HUES64 (cell line): ENCODE results near the gene NTSR1.

Experiments used
- H3K27ac ChIP-seq: 2 replicates; pipeline ENCODE4 v1.7.0; 2013; ENCODE audit warnings: low read depth, low read length, inconsistent platforms
- H3K27me3 ChIP-seq: 2 replicates; pipeline ENCODE4 v1.6.1; 2013; ENCODE audit warnings: mild to moderate bottlenecking, low read length; ENCODE audit not compliant: insufficient read depth
- H3K36me3 ChIP-seq: 2 replicates; pipeline ENCODE4 v1.6.1; 2013; ENCODE audit warnings: mild to moderate bottlenecking, low read length; ENCODE audit not compliant: insufficient read depth
- H3K4me1 ChIP-seq: 2 replicates; pipeline ENCODE4 v1.6.1; 2013; ENCODE audit warnings: mild to moderate bottlenecking, low read length, moderate library complexity; ENCODE audit not compliant: insufficient read depth
- H3K4me3 ChIP-seq: 2 replicates; pipeline ENCODE4 v1.5.1; 2013; ENCODE audit warnings: mild to moderate bottlenecking, low read length, moderate library complexity
- H3K9ac ChIP-seq: 2 replicates; pipeline ENCODE4 v1.6.1; 2013; ENCODE audit warnings: mild to moderate bottlenecking, low read depth, low read length
- H3K9me3 ChIP-seq: 2 replicates; pipeline ENCODE4 v1.6.1; 2013; ENCODE audit warnings: low read depth, low read length; ENCODE audit not compliant: insufficient read depth
- WGBS: fragments of 150-250, 120-280 bp; methylation state at CpG from one replicate; pipeline ENCODE4 v1.1.7; 2013; ENCODE audit warnings: missing lambda C conversion rate; 5-methylcytosine and 5-hydroxymethylcytosine counted together

Gene NTSR1

DNA sequence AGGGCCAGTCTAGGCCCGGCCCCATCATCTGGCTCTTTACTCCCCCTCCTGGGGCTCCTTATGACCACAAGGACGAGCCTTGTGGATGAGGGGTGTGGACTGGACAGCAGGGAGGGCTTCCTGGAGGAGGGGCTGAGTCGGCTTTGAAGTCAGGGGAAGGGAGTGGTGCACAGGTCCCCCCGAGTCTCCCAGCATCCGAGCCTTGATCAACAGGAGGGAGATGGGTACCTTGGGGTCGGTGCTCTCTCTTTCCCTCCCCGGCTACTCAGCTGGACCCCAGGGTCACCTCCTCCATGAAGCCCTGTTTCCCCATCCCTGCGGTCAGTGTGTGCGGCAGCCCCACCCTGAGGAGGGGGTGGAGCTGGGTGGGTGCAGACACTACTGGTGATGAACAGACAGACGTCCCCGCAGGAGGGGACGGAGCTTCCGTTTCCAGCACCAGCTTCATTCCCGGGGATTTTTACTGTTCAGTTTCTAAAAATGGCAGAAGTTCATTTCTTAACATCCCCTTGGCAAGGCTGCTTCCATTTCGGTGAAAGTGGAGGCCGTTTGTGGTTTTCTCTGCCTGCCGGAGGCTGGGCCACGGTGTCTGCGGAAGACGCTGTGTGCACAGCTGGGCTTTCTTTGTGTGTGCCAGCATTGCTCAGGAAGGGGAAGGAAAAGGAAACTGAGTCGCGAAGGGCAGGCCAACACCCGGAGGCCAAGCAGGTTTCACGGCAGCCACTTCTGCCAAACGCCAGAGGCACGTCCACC, 19.6 kb downstream of the NTSR1 start:
- no peaks in the 10 kb centered on the region for H3K36me3 ChIP-seq
- H3K9me3 ChIP-seq, result no peaks in the 10 kb centered on the region
- no peak overlapping the region for H3K27ac ChIP-seq
- no peak overlapping the region for H3K9ac ChIP-seq
- H3K27me3 ChIP-seq, result no peaks in the 10 kb centered on the region
- H3K4me3 ChIP-seq, result no peak overlapping the region
- no peaks in the 10 kb centered on the region for H3K4me1 ChIP-seq
- 87% methylated on average over 26 of the region's 26 CpGs for WGBS

DNA sequence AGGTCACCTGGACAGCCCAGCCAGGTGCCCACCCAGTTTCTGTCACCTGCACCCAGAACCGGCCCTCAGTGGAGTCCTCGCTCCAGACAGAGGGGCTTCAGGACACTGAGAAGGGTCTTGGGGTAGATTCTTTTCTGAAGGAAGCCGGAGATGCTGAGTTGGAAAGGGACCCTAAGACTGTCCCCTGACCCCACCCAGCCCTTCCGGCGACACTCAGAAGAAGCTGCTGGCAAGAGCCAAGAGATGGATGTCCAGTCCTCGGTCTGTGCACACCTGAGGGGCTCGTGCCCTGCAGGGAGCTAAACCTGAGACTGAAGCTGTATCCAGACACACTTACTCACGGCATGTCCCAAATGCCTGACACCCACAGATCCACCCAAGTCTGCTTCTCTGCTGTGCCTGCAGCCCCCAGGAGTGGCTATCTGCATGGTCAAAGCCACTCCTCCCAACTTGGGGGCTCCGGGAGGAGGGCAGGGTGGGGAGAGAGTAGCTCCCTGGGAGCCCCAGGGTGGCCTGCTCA, 20.2 kb downstream of the NTSR1 start:
- no peaks in the 10 kb centered on the region for H3K9me3 ChIP-seq
- 89% methylated on average over 9 of the region's 9 CpGs for WGBS

DNA sequence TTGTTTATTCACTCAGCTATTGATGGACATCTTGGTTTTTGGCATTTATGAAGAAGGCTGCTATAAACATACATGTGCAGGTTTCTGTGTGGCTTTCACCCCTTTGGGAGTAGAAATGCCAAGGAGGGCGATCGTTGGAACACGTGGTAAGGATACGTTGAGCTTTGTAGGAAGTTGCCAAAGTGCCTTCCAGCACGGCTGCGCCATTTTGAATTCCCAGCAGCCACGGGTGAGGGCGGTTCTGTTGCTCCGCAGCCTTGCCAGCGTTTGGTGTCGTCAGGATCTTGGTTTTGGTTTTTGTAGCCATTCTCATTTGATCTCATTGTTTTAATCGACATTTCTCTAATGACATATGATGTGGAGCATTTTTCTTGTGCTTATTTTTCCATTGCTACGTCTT, 21.8 kb downstream of the NTSR1 start:
- Histone ChIP-seq H3K9me3 (no peaks in the 10 kb centered on the region), H3K4me3 (no peak overlapping the region), H3K4me1 (no peaks in the 10 kb centered on the region), H3K27ac (no peak overlapping the region), H3K36me3 (no peaks in the 10 kb centered on the region), H3K9ac (no peak overlapping the region), H3K27me3 (no peaks in the 10 kb centered on the region)
- WGBS, result 95% methylated on average over 13 of the region's 13 CpGs

More for the DNA sequence above, 20.2 kb downstream of the NTSR1 start:
- no peak overlapping the region for H3K4me3 ChIP-seq
- H3K9ac ChIP-seq, result no peak overlapping the region
- H3K27ac ChIP-seq, result no peak overlapping the region
- no peaks in the 10 kb centered on the region for H3K27me3 ChIP-seq
- H3K4me1 ChIP-seq, result no peaks in the 10 kb centered on the region
- H3K36me3 ChIP-seq, result no peaks in the 10 kb centered on the region

DNA sequence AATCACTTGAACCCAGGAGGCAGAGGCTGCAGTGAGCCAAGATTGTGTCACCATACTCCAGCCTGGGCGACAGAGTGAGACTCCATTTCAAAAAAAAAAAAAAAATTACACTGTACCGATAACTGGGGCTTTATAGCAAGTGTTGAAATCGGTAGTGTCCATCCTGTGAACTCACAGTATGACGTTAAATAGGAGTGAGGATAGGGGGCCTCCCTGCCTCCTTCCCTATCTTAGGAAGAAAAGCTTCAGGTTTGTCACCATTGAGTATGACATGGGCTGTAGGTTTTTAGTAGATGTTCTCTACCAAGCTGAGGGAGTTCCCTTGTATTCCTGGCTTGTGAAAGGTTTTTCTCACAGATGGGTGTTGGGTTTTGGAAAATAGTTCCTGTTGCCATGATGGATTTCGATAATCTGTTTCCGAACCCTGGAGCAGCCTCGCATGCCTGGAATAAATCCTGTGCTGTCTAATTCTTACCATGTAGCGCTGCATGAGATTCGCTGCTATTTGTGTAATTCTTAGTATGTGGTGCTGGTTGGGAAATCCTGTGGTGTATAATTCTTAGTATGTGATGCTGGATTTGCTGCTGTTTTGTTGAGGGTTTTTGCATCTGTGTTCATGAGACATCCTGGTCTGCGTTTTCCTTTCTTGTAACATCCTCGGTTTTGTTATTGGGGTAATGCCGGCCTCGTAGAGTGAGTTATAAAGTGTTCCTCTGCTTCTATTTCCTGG, 23.6 kb downstream of the NTSR1 start:
- Histone ChIP-seq H3K4me1 (no peaks in the 10 kb centered on the region), H3K9ac (no peak overlapping the region), H3K27me3 (no peaks in the 10 kb centered on the region), H3K4me3 (no peak overlapping the region), H3K27ac (no peak overlapping the region), H3K9me3 (no peaks in the 10 kb centered on the region), H3K36me3 (no peaks in the 10 kb centered on the region)
- 93% methylated on average over 13 of the region's 13 CpGs for WGBS

DNA sequence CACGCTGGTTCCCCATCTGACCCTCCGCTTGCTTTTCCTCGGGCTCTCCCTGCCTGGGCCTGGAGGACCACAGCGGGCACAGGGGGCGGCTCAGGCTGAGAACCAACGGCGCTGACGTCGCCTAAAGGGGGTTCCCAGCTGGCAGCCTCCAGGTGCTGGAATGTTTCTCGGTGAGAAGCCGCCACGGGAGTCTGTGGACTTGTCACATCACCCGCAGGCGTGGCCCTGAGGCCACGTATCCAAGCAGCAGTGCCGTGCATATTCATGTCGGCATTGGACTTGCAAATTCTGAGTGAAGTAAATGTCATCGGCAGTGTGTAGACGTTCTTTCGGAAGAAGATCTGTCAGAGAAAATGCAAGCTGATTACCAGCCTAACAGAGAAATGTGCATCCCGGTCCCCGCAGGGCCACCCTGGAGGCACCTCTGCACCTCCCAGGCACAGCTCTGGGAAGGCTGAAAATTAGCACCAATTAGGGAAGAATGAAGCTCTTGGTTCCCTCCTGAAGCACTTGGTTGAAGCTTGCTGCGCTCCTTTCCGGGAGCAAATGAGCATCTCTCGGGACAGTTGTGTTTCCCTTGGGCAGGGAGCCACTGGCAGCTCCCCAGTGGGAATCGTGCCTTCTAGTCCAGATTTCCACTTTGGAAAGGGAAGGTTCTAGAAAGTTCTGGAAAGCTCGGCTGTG, 24.3 kb downstream of the NTSR1 start:
- 89% methylated on average over 27 of the region's 27 CpGs for WGBS
- no peak overlapping the region for H3K9ac ChIP-seq
- H3K27me3 ChIP-seq, result no peaks in the 10 kb centered on the region

DNA sequence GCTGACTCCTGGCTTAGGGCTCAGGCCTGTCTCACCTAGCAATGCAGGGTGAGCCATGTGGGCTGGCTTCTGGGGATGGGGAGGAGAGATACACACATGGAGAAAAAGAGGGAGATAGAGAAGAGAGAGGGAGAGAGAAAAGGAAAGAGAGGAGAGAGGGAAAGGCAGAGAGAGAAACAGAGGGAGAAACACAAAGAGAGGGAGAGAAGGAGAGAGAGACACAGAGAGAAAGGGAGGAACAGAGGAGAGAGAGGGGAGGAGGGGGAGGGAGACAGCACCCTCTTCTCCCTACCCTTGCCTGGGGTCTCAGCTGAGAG, 24.8 kb downstream of the NTSR1 start:
- Histone ChIP-seq H3K27ac (no peak overlapping the region), H3K36me3 (no peaks in the 10 kb centered on the region), H3K4me3 (no peak overlapping the region), H3K9me3 (no peaks in the 10 kb centered on the region), H3K4me1 (no peaks in the 10 kb centered on the region; the same call in 1 of the 2 replicates), H3K27me3 (no peaks in the 10 kb centered on the region), H3K9ac (no peak overlapping the region)

More for the DNA sequence above, 24.3 kb downstream of the NTSR1 start:
- Histone ChIP-seq H3K4me1 (no peaks in the 10 kb centered on the region), H3K4me3 (no peak overlapping the region), H3K27ac (no peak overlapping the region), H3K9me3 (no peaks in the 10 kb centered on the region), H3K36me3 (no peaks in the 10 kb centered on the region)

DNA sequence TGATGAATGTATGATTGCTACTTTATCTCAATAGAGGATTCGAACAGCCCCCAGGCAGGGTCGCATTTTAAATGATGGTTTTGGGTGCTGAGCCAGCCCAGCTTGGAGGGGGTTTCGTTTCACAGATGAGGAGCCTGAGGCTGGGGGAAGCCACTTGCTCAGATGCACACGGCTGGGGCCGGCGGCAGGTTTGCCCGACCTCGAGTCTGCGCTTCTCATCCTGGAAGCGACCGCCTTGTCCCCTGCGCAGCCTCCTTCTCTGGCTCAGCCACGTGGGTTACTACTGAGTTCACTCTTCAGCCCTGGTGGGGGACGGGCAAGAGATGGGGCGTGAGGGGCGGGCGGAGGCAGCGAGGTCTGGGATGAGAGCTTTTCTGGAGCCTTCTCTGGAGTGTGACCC, 25.3 kb downstream of the NTSR1 start:
- H3K9me3 ChIP-seq, result no peaks in the 10 kb centered on the region
- no peaks in the 10 kb centered on the region; the same call in 1 of the 2 replicates for H3K4me1 ChIP-seq
- H3K9ac ChIP-seq, result no peak overlapping the region
- H3K36me3 ChIP-seq, result no peaks in the 10 kb centered on the region
- WGBS, result 85% methylated on average over 18 of the region's 18 CpGs
- H3K27me3 ChIP-seq, result no peaks in the 10 kb centered on the region
- H3K4me3 ChIP-seq, result no peak overlapping the region
- H3K27ac ChIP-seq, result no peak overlapping the region

DNA sequence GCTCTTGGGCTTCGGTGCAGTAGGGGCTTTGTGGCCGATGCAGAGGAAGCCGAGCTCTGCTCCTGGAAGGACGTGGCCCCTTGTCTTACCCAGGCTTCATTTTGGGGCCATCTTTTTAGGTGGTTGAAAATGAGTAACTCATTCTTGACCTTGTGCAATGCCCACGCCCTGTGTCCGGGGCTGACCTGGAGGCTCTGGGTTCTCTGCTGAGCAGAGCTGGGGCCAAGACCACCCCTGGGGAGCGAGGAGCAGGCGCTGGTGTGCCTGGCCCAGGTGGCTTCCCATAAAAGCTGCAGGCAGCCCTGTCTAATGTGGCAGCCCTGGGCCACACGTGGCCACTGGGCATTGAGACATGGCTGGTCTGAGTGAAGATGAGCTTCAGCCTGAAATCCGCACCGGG, 25.7 kb downstream of the NTSR1 start:
- H3K27ac ChIP-seq, result no peak overlapping the region
- no peak overlapping the region for H3K9ac ChIP-seq

DNA sequence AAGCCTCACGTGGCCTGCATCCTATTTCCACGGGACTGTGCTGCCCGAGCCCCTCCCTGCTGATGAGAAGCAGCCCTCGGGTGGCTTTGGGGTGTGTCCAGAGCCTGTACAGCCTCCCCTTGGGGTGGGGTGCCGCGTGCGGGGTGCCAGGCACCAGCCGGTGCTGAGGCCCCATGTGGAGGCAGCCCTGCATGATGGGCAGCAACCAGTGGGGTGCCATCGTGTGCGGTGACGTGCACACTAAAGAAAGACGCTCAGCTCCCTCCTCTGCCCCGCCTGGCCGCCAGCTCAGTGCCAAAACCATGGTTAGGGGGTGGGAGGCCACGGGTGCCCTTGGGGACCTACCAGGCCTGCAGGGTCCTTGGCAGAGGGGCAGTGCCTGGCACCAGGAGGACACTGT, 26.2 kb downstream of the NTSR1 start:
- H3K4me3 ChIP-seq, result no peak overlapping the region
- H3K9me3 ChIP-seq, result no peaks in the 10 kb centered on the region
- WGBS, result 90% methylated on average over 15 of the region's 15 CpGs
- no peak overlapping the region for H3K9ac ChIP-seq
- H3K4me1 ChIP-seq, result no peaks in the 10 kb centered on the region; the same call in 1 of the 2 replicates
- H3K36me3 ChIP-seq, result no peaks in the 10 kb centered on the region
- H3K27me3 ChIP-seq, result no peaks in the 10 kb centered on the region
- H3K27ac ChIP-seq, result no peak overlapping the region

More for the DNA sequence above, 25.7 kb downstream of the NTSR1 start:
- Histone ChIP-seq H3K27me3 (no peaks in the 10 kb centered on the region), H3K36me3 (no peaks in the 10 kb centered on the region), H3K4me1 (no peaks in the 10 kb centered on the region; the same call in 1 of the 2 replicates), H3K9me3 (no peaks in the 10 kb centered on the region), H3K4me3 (no peak overlapping the region)
- 94% methylated on average over 11 of the region's 11 CpGs for WGBS

DNA sequence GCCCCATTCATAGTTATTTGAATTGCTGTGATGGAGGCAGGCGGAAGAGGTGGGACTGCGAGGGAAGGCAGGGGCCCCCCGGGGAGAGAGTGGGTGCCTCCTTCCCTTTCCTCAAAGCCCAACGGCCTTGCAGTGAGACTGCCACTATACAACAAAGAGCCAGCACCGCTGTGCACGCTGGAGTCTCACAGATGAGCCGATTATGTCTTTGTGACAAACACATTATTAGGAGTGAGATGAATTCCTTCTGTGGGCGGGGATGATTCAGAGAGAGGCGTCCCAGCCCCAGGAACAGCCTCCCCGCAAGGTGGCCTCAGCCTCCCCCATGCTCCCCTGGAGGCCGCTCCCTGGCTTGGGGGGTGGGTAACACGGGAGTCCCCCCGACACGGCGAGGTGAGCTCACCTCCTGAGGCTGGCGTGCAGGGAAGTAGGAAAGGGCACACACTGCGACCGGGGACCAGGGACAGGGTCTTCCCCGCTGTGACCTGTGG, 26.7 kb downstream of the NTSR1 start:
- WGBS, result 83% methylated on average over 19 of the region's 19 CpGs
- Histone ChIP-seq H3K27ac (no peak overlapping the region), H3K27me3 (no peaks in the 10 kb centered on the region), H3K9ac (no peak overlapping the region), H3K9me3 (no peaks in the 10 kb centered on the region), H3K4me1 (no peaks in the 10 kb centered on the region; the same call in 1 of the 2 replicates), H3K36me3 (no peaks in the 10 kb centered on the region), H3K4me3 (no peak overlapping the region)

DNA sequence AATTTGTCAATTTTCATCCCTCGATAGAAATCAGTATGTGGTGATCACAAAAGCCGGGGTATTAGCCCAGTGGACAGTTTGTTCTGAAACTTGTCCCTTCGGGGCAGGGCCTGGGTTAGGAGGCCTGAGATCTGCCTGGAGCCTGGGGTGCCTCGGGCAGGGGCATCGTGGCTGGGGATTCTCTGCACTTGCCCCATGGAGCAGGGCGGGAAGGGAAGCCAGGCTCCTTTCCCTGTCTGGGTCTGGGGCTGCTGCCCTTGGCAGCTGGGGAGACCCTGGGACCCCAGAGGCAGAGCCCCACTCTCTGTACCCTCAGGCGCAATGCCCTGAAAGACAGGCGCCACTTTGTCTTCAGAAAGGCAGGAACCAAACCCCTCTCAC, 27.4 kb downstream of the NTSR1 start:
- H3K9ac ChIP-seq, result no peak overlapping the region
- H3K4me3 ChIP-seq, result no peak overlapping the region
- no peaks in the 10 kb centered on the region for H3K27me3 ChIP-seq
- no peaks in the 10 kb centered on the region for H3K36me3 ChIP-seq
- no peak overlapping the region for H3K27ac ChIP-seq
- H3K4me1 ChIP-seq, result no peaks in the 10 kb centered on the region; the same call in 1 of the 2 replicates
- H3K9me3 ChIP-seq, result no peaks in the 10 kb centered on the region
- WGBS, result 94% methylated on average over 8 of the region's 8 CpGs
